H7 (cell line): ENCODE measurements around the gene FMNL2. TPM values are rescaled to one million over a fixed set of nuclear protein-coding genes. Genes with fewer than 3 reads are reported as not detected.

ENCODE experiments used
- DNase-seq: peaks from one replicate; pipeline ENCODE4 v3.0.0; 2012
- H3K27me3 ChIP-seq: 2 replicates; pipeline ENCODE4 v1.6.0; 2011; ENCODE audit warnings: mild to moderate bottlenecking, low read length; ENCODE audit not compliant: control insufficient read depth, insufficient read depth
- H3K36me3 ChIP-seq: replicated peaks from 2 replicates; pipeline ENCODE4 v1.5.1; 2011; ENCODE audit warnings: low read length; ENCODE audit not compliant: control insufficient read depth, insufficient read depth
- H3K4me3 ChIP-seq: 2 replicates; pipeline ENCODE4 v1.5.1; 2011; ENCODE audit warnings: low read depth, mild to moderate bottlenecking, control low read depth, low read length, moderate library complexity; ENCODE audit not compliant: insufficient read depth
- total RNA-seq: library from RNA; depleted of rRNA; stranded (reverse); fragments of >200 nt; shearing (Covaris generic); gene quantifications from 2 replicates; pipeline ENCODE4 v1.2.3, GENCODE V29; 2014

Gene FMNL2
- total RNA-seq, 1 experiment from 2014 or later: 20.0 TPM

DNA sequence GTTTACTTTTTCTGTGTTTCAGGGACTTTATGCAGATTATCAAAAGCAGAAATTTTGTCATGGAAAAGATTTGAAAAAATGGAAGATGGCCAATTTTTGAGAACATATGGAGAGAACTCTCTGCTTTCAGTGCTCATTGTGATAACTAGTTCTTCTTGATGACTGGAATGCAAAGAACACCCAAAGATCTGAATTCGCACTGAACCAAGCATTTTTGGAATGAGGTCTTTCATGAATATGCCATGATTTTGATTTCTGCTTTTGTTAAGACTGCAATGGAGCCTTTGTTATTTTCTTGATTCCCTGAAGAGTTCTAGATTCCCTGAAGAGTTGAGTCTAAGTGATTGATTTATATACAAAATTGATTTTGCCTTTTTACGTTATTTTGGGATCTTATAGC lies 124.1 kb downstream of the FMNL2 start:
- no peak for DNase-seq
- Histone ChIP-seq H3K27me3 (no peaks in the 10 kb centered on the region), H3K4me3 (no peak overlapping the region), H3K36me3 (no peaks in the 10 kb centered on the region)

- Histone ChIP-seq H3K4me3 (no peak overlapping the region), H3K36me3 (no peaks in the 10 kb centered on the region)
Observed at GRCh38 chr2:152460567-152460966, 125.6 kb downstream of the FMNL2 start.

DNA sequence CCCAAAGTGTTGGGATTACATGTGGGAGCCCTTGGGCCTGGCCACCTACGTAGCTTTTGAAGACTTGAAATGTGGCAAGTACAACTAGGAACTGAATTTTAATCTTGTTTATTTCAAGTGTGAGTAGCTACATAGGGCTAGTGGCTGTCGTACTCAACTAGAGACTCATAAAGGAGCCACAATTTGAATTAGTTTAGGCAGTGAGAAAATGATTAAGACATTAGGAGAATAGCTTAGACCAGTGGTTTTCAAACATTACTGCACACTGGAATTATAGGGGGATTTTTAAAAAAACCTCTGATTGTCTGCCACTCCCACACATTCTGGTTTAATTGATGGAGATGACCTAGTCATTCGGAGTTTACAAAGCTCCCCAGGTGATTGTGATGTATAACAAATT lies 127.1 kb downstream of the FMNL2 start:
- no peak for DNase-seq
- Histone ChIP-seq H3K27me3 (no peaks in the 10 kb centered on the region), H3K4me3 (no peak overlapping the region), H3K36me3 (no peaks in the 10 kb centered on the region)

More at GRCh38 chr2:152460567-152460966, 125.6 kb downstream of the FMNL2 start:
- H3K27me3 ChIP-seq: no peaks in the 10 kb centered on the region
- DNase-seq: no peak

- H3K27me3 ChIP-seq: no peaks in the 10 kb centered on the region
- H3K36me3 ChIP-seq: no peaks in the 10 kb centered on the region
- DNase-seq: no peak
- no peak overlapping the region for H3K4me3 ChIP-seq
Observed at GRCh38 chr2:152462779-152463178, 127.8 kb downstream of the FMNL2 start.

DNA sequence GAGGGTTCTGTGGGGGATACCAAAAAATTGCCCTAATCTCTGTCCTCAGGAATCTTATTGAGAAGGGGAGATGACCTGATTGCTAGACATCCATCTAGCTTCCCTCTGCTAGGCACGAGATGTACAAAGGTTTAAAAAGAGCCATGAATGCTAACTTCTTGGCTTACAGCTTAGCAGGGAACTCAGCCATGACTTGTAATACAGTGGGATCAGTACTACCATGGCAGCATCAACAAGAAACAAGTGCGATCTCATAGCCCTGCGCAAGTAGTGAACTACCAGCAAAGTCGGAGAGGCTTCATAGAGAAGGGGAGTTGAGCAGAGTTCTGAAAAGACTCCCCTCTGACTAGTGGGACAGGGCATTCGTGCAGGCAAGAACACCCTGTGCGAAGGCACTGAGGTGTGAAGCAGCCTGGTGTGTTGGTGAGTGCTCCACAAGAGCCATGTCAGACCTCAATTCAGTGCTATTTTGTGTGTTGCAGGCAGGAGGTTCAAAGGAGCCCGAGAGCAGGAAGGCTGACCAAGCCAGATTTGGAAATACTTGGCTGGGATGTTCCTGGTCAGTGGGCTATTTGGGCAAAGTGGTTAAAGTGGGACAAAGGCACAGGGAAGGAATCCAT lies 130.0 kb downstream of the FMNL2 start:
- no peak for DNase-seq
- Histone ChIP-seq H3K4me3 (no peak overlapping the region), H3K36me3 (no peaks in the 10 kb centered on the region), H3K27me3 (no peaks in the 10 kb centered on the region)

DNA sequence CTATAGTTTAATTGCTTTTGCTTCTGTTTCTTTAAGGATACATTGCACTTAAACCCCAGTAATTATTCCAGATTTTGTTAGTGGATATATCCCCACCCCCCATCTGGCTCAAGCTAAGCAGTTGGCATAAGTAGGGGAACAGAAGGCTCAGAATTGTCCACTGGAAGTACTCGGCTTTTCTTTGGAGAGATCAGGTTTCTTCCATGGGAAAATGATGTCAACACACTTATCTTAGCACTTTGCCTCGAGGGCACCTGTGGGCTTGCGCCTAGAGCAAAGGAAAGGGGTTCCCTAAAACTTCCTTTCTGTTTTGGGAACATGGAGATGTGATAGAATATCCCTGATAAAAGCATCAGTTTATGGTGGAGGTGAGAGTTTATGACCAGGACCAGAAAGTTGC lies 130.6 kb downstream of the FMNL2 start:
- H3K4me3 ChIP-seq: no peak overlapping the region
- no peak for DNase-seq
- no peaks in the 10 kb centered on the region for H3K27me3 ChIP-seq

DNA sequence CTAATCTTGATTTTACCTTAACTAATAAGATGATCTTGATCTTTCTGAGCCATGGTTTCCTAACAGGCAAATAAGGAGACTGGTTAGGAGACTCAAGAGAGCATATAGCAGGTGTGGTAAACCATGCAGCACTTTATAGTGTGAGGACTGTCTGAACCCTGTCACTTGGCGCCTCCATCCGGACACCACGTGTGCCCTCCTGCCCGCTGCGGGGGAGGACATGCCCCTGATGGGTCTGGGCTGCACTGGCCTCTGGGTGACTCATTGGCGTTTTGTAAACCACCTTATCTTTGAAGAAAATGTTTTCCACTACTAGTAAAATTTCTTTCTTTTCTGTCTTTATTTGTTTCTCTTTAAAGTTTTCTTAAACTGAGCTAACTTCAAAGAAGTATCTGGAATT lies 131.1 kb downstream of the FMNL2 start:
- no peaks in the 10 kb centered on the region for H3K36me3 ChIP-seq
- no peak for DNase-seq
- no peak overlapping the region for H3K4me3 ChIP-seq
- no peaks in the 10 kb centered on the region for H3K27me3 ChIP-seq

More for the DNA sequence above, 130.6 kb downstream of the FMNL2 start:
- no peaks in the 10 kb centered on the region for H3K36me3 ChIP-seq

- DNase-seq: no peak
- Histone ChIP-seq H3K4me3 (no peak overlapping the region), H3K36me3 (no peaks in the 10 kb centered on the region), H3K27me3 (no peaks in the 10 kb centered on the region)
Observed at GRCh38 chr2:152466980-152467676, 132.2 kb downstream of the FMNL2 start.

GRCh38 chr2:152467677-152468410 lies 132.9 kb downstream of the FMNL2 start:
- Histone ChIP-seq H3K36me3 (no peaks in the 10 kb centered on the region), H3K4me3 (no peak overlapping the region), H3K27me3 (no peaks in the 10 kb centered on the region)
- no peak for DNase-seq

DNA sequence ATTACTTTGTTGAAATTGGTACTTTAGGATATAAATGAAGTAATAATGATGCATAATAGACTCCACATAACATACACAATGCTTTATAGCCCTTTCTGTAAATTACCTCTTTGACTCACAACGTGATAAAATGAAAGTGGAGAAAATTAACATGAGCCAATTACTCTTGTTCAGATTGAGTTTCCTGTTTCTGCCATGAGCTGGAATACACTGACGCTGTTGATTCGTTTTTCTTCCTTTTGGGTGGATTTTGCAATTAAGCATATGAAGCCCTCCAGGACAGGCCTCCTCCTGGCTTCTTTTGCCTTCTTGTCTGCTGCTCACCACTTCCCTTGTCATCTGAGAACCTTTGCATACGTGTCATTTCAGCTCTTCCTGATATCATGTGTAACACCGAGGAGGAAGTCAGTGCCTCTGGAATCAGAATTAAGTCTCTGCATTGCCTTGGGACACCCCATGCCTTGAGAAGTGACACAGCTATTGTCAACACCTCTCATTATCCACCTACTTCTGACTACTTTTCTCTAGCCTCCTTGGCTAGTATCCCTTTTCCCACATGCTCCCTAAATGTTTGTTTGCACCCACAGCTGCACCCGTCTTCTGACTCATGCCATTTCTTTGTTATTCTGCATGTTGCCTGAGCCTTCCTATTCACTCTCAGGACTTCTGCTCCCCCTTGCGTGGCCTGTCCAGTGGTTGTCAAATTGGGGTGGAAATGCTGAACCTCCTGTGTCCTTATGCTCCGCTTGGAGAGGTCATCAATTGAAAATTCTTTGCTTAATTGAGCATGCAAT lies 134.1 kb downstream of the FMNL2 start:
- Histone ChIP-seq H3K27me3 (no peaks in the 10 kb centered on the region), H3K36me3 (no peaks in the 10 kb centered on the region), H3K4me3 (no peak overlapping the region)
- no peak for DNase-seq

DNA sequence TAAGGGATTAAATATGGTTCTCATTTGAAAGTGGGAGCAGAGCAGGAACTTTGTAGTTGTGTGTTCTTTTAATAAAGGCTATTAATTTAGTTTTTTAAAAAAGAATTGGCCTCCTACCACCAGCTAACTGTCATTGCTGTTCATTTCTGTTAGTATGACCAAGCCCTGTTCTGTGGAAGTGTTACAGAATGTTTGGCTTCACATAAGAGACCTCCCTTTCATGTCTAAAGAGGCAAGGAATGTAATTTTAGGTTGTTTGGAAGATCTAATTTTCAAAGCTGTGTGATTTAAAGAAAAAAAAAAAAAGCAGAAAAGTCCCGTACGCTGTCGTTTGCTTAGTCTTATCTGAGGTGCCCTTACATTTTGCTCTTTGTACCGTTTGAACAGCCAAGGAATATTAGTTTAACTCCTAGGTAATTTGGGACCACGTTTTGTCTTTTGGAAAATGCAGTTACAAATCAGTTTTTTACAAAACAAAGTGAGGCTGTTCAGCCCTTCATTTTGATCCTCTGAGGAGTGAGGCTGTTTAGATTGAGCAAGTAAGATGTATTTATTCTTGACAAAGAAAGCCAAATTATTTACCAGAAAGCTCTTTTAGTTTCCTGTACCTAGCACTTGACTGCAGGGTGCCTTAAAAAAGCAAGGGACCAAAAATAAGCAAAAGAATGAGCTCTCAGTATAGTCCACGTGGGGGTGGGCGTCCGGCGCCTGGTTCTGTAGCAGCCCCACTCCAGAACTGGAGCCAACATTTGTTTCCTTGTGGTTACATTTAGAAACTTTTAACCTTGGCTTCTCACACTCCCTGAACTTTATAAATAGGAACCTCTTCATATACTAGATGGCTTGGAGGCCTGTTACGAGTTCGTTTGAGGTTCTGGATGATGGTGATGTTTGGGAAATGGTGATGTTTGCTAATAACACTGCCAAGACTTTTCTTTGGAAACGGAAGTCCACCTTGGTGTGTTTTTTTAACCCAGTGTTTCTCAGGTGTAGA lies 136.2 kb downstream of the FMNL2 start:
- H3K4me3 ChIP-seq: no peak overlapping the region
- no peaks in the 10 kb centered on the region for H3K27me3 ChIP-seq
- no peak for DNase-seq

DNA sequence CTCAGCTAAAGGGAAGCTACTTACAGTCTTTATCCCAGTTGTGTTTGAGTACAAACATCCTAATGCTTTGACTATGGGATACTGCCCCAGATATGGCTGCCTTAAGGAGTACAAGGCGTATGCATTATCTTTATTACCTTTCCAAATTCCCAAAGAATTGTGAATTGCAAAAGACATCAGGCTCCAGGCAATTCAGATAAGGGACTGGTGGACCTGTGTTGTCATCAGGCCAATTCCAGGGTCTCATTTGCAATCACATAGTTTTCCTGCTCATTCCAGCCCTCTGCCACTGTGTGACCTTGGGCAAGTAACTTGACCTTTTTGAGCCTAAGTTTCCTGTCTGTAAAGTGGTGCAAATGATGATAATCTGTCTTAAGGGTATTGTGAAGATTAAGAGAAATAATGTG lies 137.5 kb downstream of the FMNL2 start:
- Histone ChIP-seq H3K4me3 (no peak overlapping the region), H3K27me3 (no peaks in the 10 kb centered on the region)
- no peak for DNase-seq

More for the DNA sequence above, 136.2 kb downstream of the FMNL2 start:
- H3K36me3 ChIP-seq: no peaks in the 10 kb centered on the region

DNA sequence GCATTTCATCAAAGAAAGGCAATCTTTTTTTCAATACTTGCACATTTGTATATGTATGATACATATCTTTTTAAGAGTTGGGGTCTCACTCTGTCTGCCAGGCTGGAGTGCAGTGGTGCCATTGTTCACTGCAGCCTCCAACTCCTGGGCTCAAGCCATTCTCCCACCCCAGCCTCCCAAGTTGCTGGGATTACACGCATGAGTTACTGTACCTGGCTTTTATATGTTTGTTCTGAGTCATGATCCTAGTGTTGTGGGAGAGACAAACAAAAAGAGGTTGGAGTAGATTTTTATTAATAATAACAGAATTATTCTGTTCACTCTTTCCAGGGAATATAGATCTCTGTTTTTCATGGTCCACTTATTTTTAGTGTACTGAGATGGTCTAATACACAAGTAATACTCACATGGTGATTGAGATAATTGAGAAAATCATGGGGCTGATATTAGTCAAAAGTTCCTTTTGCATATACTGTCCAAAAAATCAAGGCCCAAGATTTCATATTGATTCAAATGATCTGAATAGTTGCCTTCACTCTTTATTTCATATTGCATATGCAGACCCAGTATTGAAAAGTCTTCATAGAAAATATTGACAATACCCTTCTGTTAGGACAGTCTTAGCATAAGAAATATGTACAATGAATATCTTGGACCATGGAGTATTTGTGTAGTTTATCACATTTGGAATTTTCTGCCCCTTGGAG lies 138.3 kb downstream of the FMNL2 start:
- Histone ChIP-seq H3K27me3 (no peaks in the 10 kb centered on the region), H3K4me3 (no peak overlapping the region), H3K36me3 (no peaks in the 10 kb centered on the region)
- DNase-seq: no peak

More for the DNA sequence above, 137.5 kb downstream of the FMNL2 start:
- no peaks in the 10 kb centered on the region for H3K36me3 ChIP-seq
